Ishikawa (cell line): ENCODE results near the gene FAM98C.

Experiments used
- CEBPB ChIP-seq: IDR thresholded peaks from 2 replicates; pipeline ENCODE4 v1.6.1; 2012
- CREB1 ChIP-seq: IDR thresholded peaks from 2 replicates; pipeline ENCODE4 v1.6.1; 2012; ENCODE audit warnings: low read depth
- EP300 ChIP-seq: IDR thresholded peaks from 2 replicates; pipeline ENCODE4 v1.6.1; 2012; ENCODE audit warnings: borderline replicate concordance
- FOXM1 ChIP-seq: IDR thresholded peaks from 2 replicates; pipeline ENCODE4 v1.6.1; 2012; ENCODE audit warnings: low read depth, borderline replicate concordance
- NFIC ChIP-seq: IDR thresholded peaks from 2 replicates; pipeline ENCODE4 v1.6.1; 2012
- RAD21 ChIP-seq: IDR thresholded peaks from 2 replicates; pipeline ENCODE4 v1.6.1; 2012; ENCODE audit warnings: low read depth
- TAF1 ChIP-seq: IDR thresholded peaks from 2 replicates; pipeline ENCODE4 v1.6.1; 2012; ENCODE audit warnings: low read depth, mild to moderate bottlenecking
- TEAD4 ChIP-seq: IDR thresholded peaks from 2 replicates; pipeline ENCODE4 v1.6.1; 2012
- YY1 ChIP-seq: IDR thresholded peaks from 2 replicates; pipeline ENCODE4 v1.6.1; 2012; ENCODE audit warnings: low read depth
- ZBTB7A ChIP-seq: IDR thresholded peaks from 2 replicates; pipeline ENCODE4 v1.6.1; 2012; ENCODE audit warnings: low read depth
- TF ChIP-seq, protein P1 (sequence below): IDR thresholded peaks from 2 replicates; pipeline ENCODE4 v1.6.1; 2012; ENCODE audit warnings: low read depth, mild to moderate bottlenecking
- TF ChIP-seq, protein P2 (sequence below): IDR thresholded peaks from 2 replicates; pipeline ENCODE4 v1.6.1; 2012
- TF ChIP-seq, protein P3 (sequence below): IDR thresholded peaks from 2 replicates; pipeline ENCODE4 v1.6.1; 2012

DNA sequence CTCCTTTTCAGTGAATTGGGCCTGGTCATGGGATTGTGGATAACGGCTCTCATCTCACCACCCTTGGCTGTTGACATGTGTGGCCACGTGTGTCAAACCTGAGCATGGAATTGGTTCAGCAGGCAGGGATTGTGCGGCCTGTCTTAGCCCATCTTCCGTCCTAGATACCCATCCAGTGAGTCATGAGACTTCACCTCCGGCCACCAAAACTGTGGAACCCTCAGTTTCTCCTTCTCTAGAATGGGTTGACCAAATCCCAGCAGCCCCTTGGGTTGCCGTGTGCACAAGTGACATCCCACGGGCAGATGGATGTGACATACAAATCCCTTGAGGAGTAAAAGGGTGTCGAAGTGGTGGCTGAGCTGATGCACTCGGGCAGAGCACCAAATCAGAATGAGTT is 21.8 kb upstream of the FAM98C start:
- TF ChIP-seq CREB1 (no peak), CEBPB (no peak), RAD21 (no peak), TAF1 (no peak), YY1 (no peak), EP300 (no peak), NFIC (no peak), FOXM1 (no peak), ZBTB7A (no peak), TEAD4 (no peak)
- TF ChIP-seq, protein P1, sequence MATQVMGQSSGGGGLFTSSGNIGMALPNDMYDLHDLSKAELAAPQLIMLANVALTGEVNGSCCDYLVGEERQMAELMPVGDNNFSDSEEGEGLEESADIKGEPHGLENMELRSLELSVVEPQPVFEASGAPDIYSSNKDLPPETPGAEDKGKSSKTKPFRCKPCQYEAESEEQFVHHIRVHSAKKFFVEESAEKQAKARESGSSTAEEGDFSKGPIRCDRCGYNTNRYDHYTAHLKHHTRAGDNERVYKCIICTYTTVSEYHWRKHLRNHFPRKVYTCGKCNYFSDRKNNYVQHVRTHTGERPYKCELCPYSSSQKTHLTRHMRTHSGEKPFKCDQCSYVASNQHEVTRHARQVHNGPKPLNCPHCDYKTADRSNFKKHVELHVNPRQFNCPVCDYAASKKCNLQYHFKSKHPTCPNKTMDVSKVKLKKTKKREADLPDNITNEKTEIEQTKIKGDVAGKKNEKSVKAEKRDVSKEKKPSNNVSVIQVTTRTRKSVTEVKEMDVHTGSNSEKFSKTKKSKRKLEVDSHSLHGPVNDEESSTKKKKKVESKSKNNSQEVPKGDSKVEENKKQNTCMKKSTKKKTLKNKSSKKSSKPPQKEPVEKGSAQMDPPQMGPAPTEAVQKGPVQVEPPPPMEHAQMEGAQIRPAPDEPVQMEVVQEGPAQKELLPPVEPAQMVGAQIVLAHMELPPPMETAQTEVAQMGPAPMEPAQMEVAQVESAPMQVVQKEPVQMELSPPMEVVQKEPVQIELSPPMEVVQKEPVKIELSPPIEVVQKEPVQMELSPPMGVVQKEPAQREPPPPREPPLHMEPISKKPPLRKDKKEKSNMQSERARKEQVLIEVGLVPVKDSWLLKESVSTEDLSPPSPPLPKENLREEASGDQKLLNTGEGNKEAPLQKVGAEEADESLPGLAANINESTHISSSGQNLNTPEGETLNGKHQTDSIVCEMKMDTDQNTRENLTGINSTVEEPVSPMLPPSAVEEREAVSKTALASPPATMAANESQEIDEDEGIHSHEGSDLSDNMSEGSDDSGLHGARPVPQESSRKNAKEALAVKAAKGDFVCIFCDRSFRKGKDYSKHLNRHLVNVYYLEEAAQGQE = no peak
- TF ChIP-seq, protein P2, sequence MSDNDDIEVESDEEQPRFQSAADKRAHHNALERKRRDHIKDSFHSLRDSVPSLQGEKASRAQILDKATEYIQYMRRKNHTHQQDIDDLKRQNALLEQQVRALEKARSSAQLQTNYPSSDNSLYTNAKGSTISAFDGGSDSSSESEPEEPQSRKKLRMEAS = no peak
- TF ChIP-seq, protein P3, sequence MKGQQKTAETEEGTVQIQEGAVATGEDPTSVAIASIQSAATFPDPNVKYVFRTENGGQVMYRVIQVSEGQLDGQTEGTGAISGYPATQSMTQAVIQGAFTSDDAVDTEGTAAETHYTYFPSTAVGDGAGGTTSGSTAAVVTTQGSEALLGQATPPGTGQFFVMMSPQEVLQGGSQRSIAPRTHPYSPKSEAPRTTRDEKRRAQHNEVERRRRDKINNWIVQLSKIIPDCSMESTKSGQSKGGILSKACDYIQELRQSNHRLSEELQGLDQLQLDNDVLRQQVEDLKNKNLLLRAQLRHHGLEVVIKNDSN = no peak
